Stomach (tissue), 19 donors: ENCODE data around the gene CCND1. TPM values are rescaled to one million over a fixed set of nuclear protein-coding genes. Genes with fewer than 3 reads are reported as not detected.

Experiments
- DNase-seq, 2 donors: peaks; one replicate each; pipeline versions ENCODE4 v3.0.0 to v3.0.0-alpha.2; 2013 to 2019
- H3K27ac ChIP-seq, 5 donors: fragments of 200-600 bp in 4 of 5; sonication (generic) in 4 of 5; one replicate each; pipeline ENCODE4 v1.5.1; 2013 to 2019; ENCODE audit warnings: mild to moderate bottlenecking in 1 of 5, moderate library complexity in 1 of 5
- H3K27me3 ChIP-seq, 3 donors: fragments of 200-600 bp; sonication (generic); one replicate each; pipeline ENCODE4 v1.5.1; 2017 to 2019; ENCODE audit warnings: mixed run types in 1 of 3
- H3K36me3 ChIP-seq, 4 donors: fragments of 200-600 bp; sonication (generic); 1 replicate in 3 of 4; 2 replicates in 1 of 4; pipeline ENCODE4 v1.5.1; 2016 to 2019
- H3K4me1 ChIP-seq, 4 donors: fragments of 200-600 bp; sonication (generic); one replicate each; pipeline ENCODE4 v1.5.1; 2016 to 2019
- H3K4me3 ChIP-seq, 4 donors: fragments of 200-600 bp; sonication (generic) in 3 of 4; one replicate each; pipeline ENCODE4 v1.5.1; 2016 to 2019; ENCODE audit warnings: mild to moderate bottlenecking in 1 of 4
- H3K9me3 ChIP-seq, 4 donors: fragments of 200-600 bp; sonication (generic); one replicate each; pipeline ENCODE4 v1.5.1; 2016 to 2019
- EP300 ChIP-seq: sonication (generic); formaldehyde crosslinking; IDR thresholded peaks from one replicate; pipeline ENCODE4 v1.6.1; 2017; ENCODE audit warnings: antibody characterized with exemption
- POLR2A ChIP-seq, 4 donors: fragments of 450-650 bp; IDR thresholded peaks; one replicate each; pipeline ENCODE4 v1.6.1; 2016; ENCODE audit warnings: antibody characterized with exemption in 4 of 4, control low read depth in 2 of 4, mild to moderate bottlenecking in 1 of 4, moderate library complexity in 1 of 4
- POLR2AphosphoS5 ChIP-seq, 3 donors: sonication (generic); formaldehyde crosslinking; IDR thresholded peaks; one replicate each; pipeline ENCODE4 v1.6.1; 2016; ENCODE audit warnings: antibody characterized with exemption in 3 of 3
- WGBS, 5 donors: extraction: QIAGEN DNeasy Blood & Tissue Kit in 3 of 5; methylation state at CpG; one replicate each; pipeline versions ENCODE4 v1.1.5 to v1.1.7; 2013 to 2018; 5-methylcytosine and 5-hydroxymethylcytosine counted together
- intact Hi-C: fragments of 100-400 bp; cut with DNase I; formaldehyde crosslinking; loops from one replicate; pipeline ENCODE4 v1.15.1; 2023; ENCODE audit warnings: low total_unique reads
- long read RNA-seq, 10 donors: transcript quantifications; one replicate each; lab custom pipeline, GENCODE V29; 2026
- polyA plus RNA-seq, 3 donors: library from polyadenylated mRNA; stranded (reverse); fragments of 200-250 nt; gene quantifications; one replicate each; pipeline ENCODE4 v1.2.3, GENCODE V29; 2013
- total RNA-seq, 5 donors: library from RNA; depleted of rRNA; stranded (reverse); fragments of >200 nt; gene quantifications; one replicate each; pipeline versions ENCODE4 v1.1.0 to v1.2.3, GENCODE V29; 2014 to 2016
- TF ChIP-seq, protein P1 (sequence below), 7 experiments: fragments of 450-650 bp in 4 of 7; fragments of 200-600 bp in 3 of 7; sonication (generic) in 3 of 7; IDR thresholded peaks; one replicate each; pipeline ENCODE4 v1.5.1; 2016 to 2019; ENCODE audit warnings: antibody characterized with exemption in 7 of 7, control low read depth in 2 of 7, mild to moderate bottlenecking in 1 of 7
- donor health status: healthy with polysubstance abuse.
- donor health status: Bipolar disorder and iron deficiency.
- donor health status: healthy.

Gene CCND1
- total RNA-seq (100 to 1,000 TPM in 3 of 5 donors, 10 to 100 TPM in 2; 24.1 to 293 (median 141) TPM), polyA plus RNA-seq (10 to 100 TPM; 17.6 to 44.6 (median 33.7) TPM)
- long read RNA-seq, donor 1, full-length matches to known transcripts = 11 of 11 reads
- long read RNA-seq, donor 1, partial matches to known transcripts = 0 of 11 reads
- long read RNA-seq, donor 1, other reads (novel, unspliced or antisense) = 0 of 11 reads
- long read RNA-seq, donor 2, full-length matches to known transcripts = 13 of 19 reads
- long read RNA-seq, donor 2, partial matches to known transcripts = 6 of 19 reads
- long read RNA-seq, donor 2, other reads (novel, unspliced or antisense) = 0 of 19 reads
- long read RNA-seq, donor 3, full-length matches to known transcripts = 8 of 8 reads
- long read RNA-seq, donor 3, partial matches to known transcripts = 0 of 8 reads
- long read RNA-seq, donor 3, other reads (novel, unspliced or antisense) = 0 of 8 reads
- long read RNA-seq, donor 4 = 0 reads
- long read RNA-seq, donor 5, full-length matches to known transcripts = 25 of 43 reads
- long read RNA-seq, donor 5, partial matches to known transcripts = 18 of 43 reads
- long read RNA-seq, donor 5, other reads (novel, unspliced or antisense) = 0 of 43 reads
- long read RNA-seq, donor 6, full-length matches to known transcripts = 25 of 25 reads
- long read RNA-seq, donor 6, partial matches to known transcripts = 0 of 25 reads
- long read RNA-seq, donor 6, other reads (novel, unspliced or antisense) = 0 of 25 reads
- long read RNA-seq, donor 7, full-length matches to known transcripts = 16 of 23 reads
- long read RNA-seq, donor 7, partial matches to known transcripts = 7 of 23 reads
- long read RNA-seq, donor 7, other reads (novel, unspliced or antisense) = 0 of 23 reads
- long read RNA-seq, donor 8, full-length matches to known transcripts = 9 of 9 reads
- long read RNA-seq, donor 8, partial matches to known transcripts = 0 of 9 reads
- long read RNA-seq, donor 8, other reads (novel, unspliced or antisense) = 0 of 9 reads
- long read RNA-seq, donor 9, full-length matches to known transcripts = 8 of 8 reads
- long read RNA-seq, donor 9, partial matches to known transcripts = 0 of 8 reads
- long read RNA-seq, donor 9, other reads (novel, unspliced or antisense) = 0 of 8 reads
- long read RNA-seq, donor 10, full-length matches to known transcripts = 4 of 4 reads
- long read RNA-seq, donor 10, partial matches to known transcripts = 0 of 4 reads
- long read RNA-seq, donor 10, other reads (novel, unspliced or antisense) = 0 of 4 reads

DNA sequence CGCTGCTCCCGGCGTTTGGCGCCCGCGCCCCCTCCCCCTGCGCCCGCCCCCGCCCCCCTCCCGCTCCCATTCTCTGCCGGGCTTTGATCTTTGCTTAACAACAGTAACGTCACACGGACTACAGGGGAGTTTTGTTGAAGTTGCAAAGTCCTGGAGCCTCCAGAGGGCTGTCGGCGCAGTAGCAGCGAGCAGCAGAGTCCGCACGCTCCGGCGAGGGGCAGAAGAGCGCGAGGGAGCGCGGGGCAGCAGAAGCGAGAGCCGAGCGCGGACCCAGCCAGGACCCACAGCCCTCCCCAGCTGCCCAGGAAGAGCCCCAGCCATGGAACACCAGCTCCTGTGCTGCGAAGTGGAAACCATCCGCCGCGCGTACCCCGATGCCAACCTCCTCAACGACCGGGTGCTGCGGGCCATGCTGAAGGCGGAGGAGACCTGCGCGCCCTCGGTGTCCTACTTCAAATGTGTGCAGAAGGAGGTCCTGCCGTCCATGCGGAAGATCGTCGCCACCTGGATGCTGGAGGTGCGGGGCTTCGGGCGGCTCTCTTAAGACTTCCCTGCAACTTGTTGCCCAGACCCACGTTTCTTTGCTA is at the start of gene CCND1:
TSS of gene CCND1 (plus strand) at position 162 of the 587 bp plus-strand sequence. CDS start at position 320, 158 bp downstream.
- DNase-seq = peak; percentile 75 to 93
- Histone ChIP-seq H3K36me3 (peaks cover 0 to 19% (median 8%) of the 10 kb centered on the region in 4 donors), H3K4me3 (peak within 1 kb of the TSS; percentile 73 to 89 (median 87)), H3K27ac (peak within 1 kb of the TSS; percentile 84 to 92 (median 87)), H3K27me3 (peaks cover 6 to 98% (median 54%) of the 10 kb centered on the region in 3 donors), H3K9me3 (no peaks in the 10 kb centered on the region), H3K4me1 (peaks cover 79 to 93% (median 91%) of the 10 kb centered on the region in 4 donors)
- intact Hi-C loops = loop anchor here (10.0 kb wide), 1 partner anchor 356 kb away; no protein-coding TSS in a partner anchor
- 0 to 1% (median 0%) methylated on average over 35 to 49 of the region's 49 CpGs for WGBS, 5 donors
- TF ChIP-seq EP300 = no peak
- peak in 2 of 4 donors; percentile 12 to 53 for TF ChIP-seq POLR2A (IDR thresholded peaks at IDR 0.05)
- TF ChIP-seq POLR2AphosphoS5 (IDR thresholded peaks at IDR 0.05) = peak; percentile 39 to 95 (median 91)
- TF ChIP-seq, protein P1, sequence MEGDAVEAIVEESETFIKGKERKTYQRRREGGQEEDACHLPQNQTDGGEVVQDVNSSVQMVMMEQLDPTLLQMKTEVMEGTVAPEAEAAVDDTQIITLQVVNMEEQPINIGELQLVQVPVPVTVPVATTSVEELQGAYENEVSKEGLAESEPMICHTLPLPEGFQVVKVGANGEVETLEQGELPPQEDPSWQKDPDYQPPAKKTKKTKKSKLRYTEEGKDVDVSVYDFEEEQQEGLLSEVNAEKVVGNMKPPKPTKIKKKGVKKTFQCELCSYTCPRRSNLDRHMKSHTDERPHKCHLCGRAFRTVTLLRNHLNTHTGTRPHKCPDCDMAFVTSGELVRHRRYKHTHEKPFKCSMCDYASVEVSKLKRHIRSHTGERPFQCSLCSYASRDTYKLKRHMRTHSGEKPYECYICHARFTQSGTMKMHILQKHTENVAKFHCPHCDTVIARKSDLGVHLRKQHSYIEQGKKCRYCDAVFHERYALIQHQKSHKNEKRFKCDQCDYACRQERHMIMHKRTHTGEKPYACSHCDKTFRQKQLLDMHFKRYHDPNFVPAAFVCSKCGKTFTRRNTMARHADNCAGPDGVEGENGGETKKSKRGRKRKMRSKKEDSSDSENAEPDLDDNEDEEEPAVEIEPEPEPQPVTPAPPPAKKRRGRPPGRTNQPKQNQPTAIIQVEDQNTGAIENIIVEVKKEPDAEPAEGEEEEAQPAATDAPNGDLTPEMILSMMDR (IDR thresholded peaks at IDR 0.05) = no peak

DNA sequence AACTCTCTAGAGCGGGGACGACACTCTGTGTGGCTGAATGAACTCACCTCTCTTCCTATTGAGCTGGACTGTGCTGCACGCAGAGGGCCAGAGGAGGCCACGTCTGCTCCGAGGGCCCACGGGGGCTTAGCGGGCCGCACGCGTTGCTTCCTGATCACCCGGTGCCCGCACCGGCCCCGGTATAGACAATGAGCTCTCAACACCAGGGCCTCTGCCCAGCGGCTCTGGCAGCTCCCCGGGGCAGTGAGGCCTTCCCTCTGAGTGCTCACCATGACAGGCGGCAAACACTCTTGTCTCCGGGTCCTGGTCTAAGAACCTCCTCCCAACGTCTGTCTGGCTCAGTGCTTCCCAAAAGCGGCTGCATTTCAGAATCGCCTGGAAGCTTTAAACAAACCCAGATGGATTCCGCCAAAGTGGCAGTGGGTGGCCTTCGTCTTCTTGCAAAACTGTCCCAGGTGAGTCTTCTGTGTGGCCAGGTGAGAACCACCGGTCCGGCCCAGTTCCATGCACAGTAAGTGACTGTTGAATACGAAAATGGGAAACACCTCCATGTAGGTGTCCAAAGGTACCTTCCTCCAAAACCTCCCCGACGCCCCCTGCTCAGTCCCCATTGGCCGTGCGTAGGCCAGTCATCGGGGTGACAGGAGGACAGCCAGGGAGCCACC is 47.8 kb upstream of the CCND1 start:
- no peaks in the 10 kb centered on the region for H3K36me3 ChIP-seq
- intact Hi-C loops = no loop called here
- 90 to 93% (median 91%) methylated on average over 28 to 31 of the region's 31 CpGs for WGBS, 5 donors
- H3K4me3 ChIP-seq = no peak overlapping the region
- TF ChIP-seq, protein P1 (IDR thresholded peaks at IDR 0.05) = no peak
- TF ChIP-seq EP300 (no peak), POLR2A (IDR thresholded peaks at IDR 0.05) (no peak), POLR2AphosphoS5 (IDR thresholded peaks at IDR 0.05) (no peak)
- H3K27ac ChIP-seq = no peak overlapping the region
- H3K9me3 ChIP-seq = no peaks in the 10 kb centered on the region
- no peaks in the 10 kb centered on the region for H3K4me1 ChIP-seq
- no peaks in the 10 kb centered on the region for H3K27me3 ChIP-seq
- DNase-seq = no peak

DNA sequence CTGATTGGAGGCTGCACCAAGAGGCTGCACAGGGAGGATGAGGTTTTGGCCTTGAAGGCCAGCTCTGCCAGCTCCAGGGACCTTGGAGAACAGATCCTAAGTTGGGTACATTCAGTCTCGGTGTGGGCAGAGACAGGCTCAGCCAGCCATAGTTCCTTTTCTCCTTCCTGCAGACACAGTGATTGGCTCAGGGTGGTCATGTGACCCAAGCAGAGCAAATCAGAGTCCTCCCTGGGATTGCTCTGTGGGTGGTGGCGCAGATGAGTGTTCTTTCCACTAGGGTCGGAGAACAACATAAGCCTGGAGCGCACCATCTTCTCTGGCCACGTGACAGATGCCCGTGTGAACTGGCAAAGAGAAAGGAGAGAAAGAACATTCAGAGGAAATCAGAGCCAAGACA is 47.1 kb upstream of the CCND1 start:
- intact Hi-C loops = no loop called here
- Histone ChIP-seq H3K4me1 (no peaks in the 10 kb centered on the region), H3K27me3 (no peaks in the 10 kb centered on the region), H3K36me3 (no peaks in the 10 kb centered on the region), H3K4me3 (no peak overlapping the region), H3K27ac (no peak overlapping the region), H3K9me3 (no peaks in the 10 kb centered on the region)
- WGBS, 5 donors = 83 to 95% (median 88%) methylated on average over 5 to 6 of the region's 6 CpGs
- TF ChIP-seq, protein P1 (IDR thresholded peaks at IDR 0.05) = no peak
- TF ChIP-seq POLR2AphosphoS5 (IDR thresholded peaks at IDR 0.05) (no peak), POLR2A (IDR thresholded peaks at IDR 0.05) (no peak), EP300 (no peak)
- DNase-seq = no peak
